SK-N-SH treated with all-trans-retinoic acid at 6 μM for 48 hours (cell line): Measurements from ENCODE around the gene ELMO1.

ENCODE experiments used
- ATAC-seq: fragments of 200-7000 bp; cut with Tn5 transposase; 3 replicates; pipeline ENCODE4 v1.9.1; 2020; ENCODE audit warnings: mild to moderate bottlenecking, moderate library complexity
- ARNTL ChIP-seq: fragments of 450-650 bp; formaldehyde crosslinking; IDR thresholded peaks from 2 replicates; pipeline ENCODE4 v1.5.0; 2020; ENCODE audit warnings: low read depth, mild to moderate bottlenecking, moderate library complexity, borderline replicate concordance
- CREB5 ChIP-seq: fragments of 250-450 bp; sonication (Bioruptor Pico); IDR thresholded peaks from 2 replicates; pipeline ENCODE4 v1.5.1; 2020; ENCODE audit warnings: low read depth, mild to moderate bottlenecking, moderate library complexity
- CSDC2 ChIP-seq: fragments of 250-450 bp; sonication (Bioruptor Pico); IDR thresholded peaks from 2 replicates; pipeline ENCODE4 v1.5.0; 2020; ENCODE audit warnings: mild to moderate bottlenecking, moderate library complexity
- CSRNP3 ChIP-seq: fragments of 250-450 bp; sonication (Bioruptor Pico); IDR thresholded peaks from 2 replicates; pipeline ENCODE4 v1.5.1; 2021; ENCODE audit warnings: mild to moderate bottlenecking, moderate library complexity
- ESRRG ChIP-seq: fragments of 250-450 bp; sonication (Bioruptor Pico); IDR thresholded peaks from 2 replicates; pipeline ENCODE4 v1.6.1; 2021; ENCODE audit warnings: mild to moderate bottlenecking
- GLIS3 ChIP-seq: fragments of 250-450 bp; sonication (Bioruptor Pico); IDR thresholded peaks from 2 replicates; pipeline ENCODE4 v1.5.0; 2020; ENCODE audit warnings: mild to moderate bottlenecking, moderate library complexity
- ISL1 ChIP-seq: fragments of 250-450 bp; sonication (Bioruptor Pico); IDR thresholded peaks from 2 replicates; pipeline ENCODE4 v2.1.2; 2022; ENCODE audit warnings: mild to moderate bottlenecking, moderate library complexity
- OSR1 ChIP-seq: fragments of 250-450 bp; sonication (Bioruptor Pico); IDR thresholded peaks from 2 replicates; pipeline ENCODE4 v1.8.0; 2022; ENCODE audit warnings: moderate library complexity, mild to moderate bottlenecking, inconsistent platforms
- PATZ1 ChIP-seq: fragments of 250-450 bp; sonication (Bioruptor Pico); IDR thresholded peaks from 2 replicates; pipeline ENCODE4 v1.8.0; 2020; ENCODE audit warnings: mild to moderate bottlenecking, moderate library complexity, borderline replicate concordance
- POU6F1 ChIP-seq: fragments of 250-450 bp; sonication (Bioruptor Pico); IDR thresholded peaks from 2 replicates; pipeline ENCODE4 v1.8.0; 2021; ENCODE audit warnings: low read depth, mild to moderate bottlenecking, moderate library complexity, borderline replicate concordance
- PPARA ChIP-seq: fragments of 250-450 bp; sonication (Bioruptor Pico); IDR thresholded peaks from 2 replicates; pipeline ENCODE4 v1.5.0; 2020; ENCODE audit warnings: mild to moderate bottlenecking, borderline replicate concordance
- RARB ChIP-seq: fragments of 250-450 bp; sonication (Bioruptor Pico); IDR thresholded peaks from 2 replicates; pipeline ENCODE4 v1.8.0; 2021; ENCODE audit warnings: mild to moderate bottlenecking, moderate library complexity
- SNAI2 ChIP-seq: fragments of 250-450 bp; sonication (Bioruptor Pico); IDR thresholded peaks from 2 replicates; pipeline ENCODE4 v1.5.0; 2020; ENCODE audit warnings: mild to moderate bottlenecking, moderate library complexity
- TCF4 ChIP-seq: fragments of 250-450 bp; sonication (Bioruptor Pico); IDR thresholded peaks from 2 replicates; pipeline ENCODE4 v1.8.0; 2021; ENCODE audit warnings: mild to moderate bottlenecking, moderate library complexity, borderline replicate concordance
- ZC3H10 ChIP-seq: fragments of 250-450 bp; sonication (Bioruptor Pico); IDR thresholded peaks from 2 replicates; pipeline ENCODE4 v1.5.1; 2021; ENCODE audit warnings: mild to moderate bottlenecking, moderate library complexity
- ZFP3 ChIP-seq: fragments of 250-450 bp; sonication (Bioruptor Pico); IDR thresholded peaks from 2 replicates; pipeline ENCODE4 v1.5.0; 2020; ENCODE audit warnings: mild to moderate bottlenecking, moderate library complexity
- ZFP30 ChIP-seq: fragments of 450-650 bp; formaldehyde crosslinking; IDR thresholded peaks from 2 replicates; pipeline ENCODE4 v1.5.0; 2022; ENCODE audit warnings: mild to moderate bottlenecking, moderate library complexity
- ZNF565 ChIP-seq: fragments of 450-650 bp; formaldehyde crosslinking; conservative IDR thresholded peaks from 2 replicates; pipeline ENCODE4 v1.5.0; 2020; ENCODE audit warnings: low read depth, mild to moderate bottlenecking, moderate library complexity
- ZNF70 ChIP-seq: fragments of 450-650 bp; formaldehyde crosslinking; IDR thresholded peaks from 2 replicates; pipeline ENCODE4 v1.5.0; 2020; ENCODE audit warnings: mild to moderate bottlenecking, moderate library complexity
- ZNF8 ChIP-seq: fragments of 450-650 bp; formaldehyde crosslinking; IDR thresholded peaks from 2 replicates; pipeline ENCODE4 v1.5.0; 2020; ENCODE audit warnings: mild to moderate bottlenecking, moderate library complexity

ELMO1 gene

GRCh38 chr7:37235813-37236212 lies 212.9 kb downstream of the ELMO1 start:
- TF ChIP-seq ISL1 (CRISPR knock-in tag): peak; percentile 9; the same call in 1 of the 2 replicates
- TF ChIP-seq CSDC2 (CRISPR knock-in tag): no peak
- no peak for TF ChIP-seq GLIS3 (CRISPR knock-in tag)
- peak; percentile 36; the same call in 1 of the 2 replicates for TF ChIP-seq TCF4 (CRISPR knock-in tag)
- TF ChIP-seq PATZ1 (CRISPR knock-in tag): no peak
- no peak for ATAC-seq

- ATAC-seq: no peak
- TF ChIP-seq SNAI2 (CRISPR knock-in tag) (0 out of 2 replicates have a peak, but pooled peaks have one; percentile 61), PATZ1 (CRISPR knock-in tag) (no peak), ZFP30 (no peak), POU6F1 (CRISPR knock-in tag) (no peak), ESRRG (CRISPR knock-in tag) (no peak), ZFP3 (CRISPR knock-in tag) (no peak), ARNTL (no peak), PPARA (CRISPR knock-in tag) (no peak)
Observed at GRCh38 chr7:37234928-37235327, 213.7 kb downstream of the ELMO1 start.

GRCh38 chr7:37234334-37234733 lies 214.3 kb downstream of the ELMO1 start:
- ATAC-seq: no peak

More at GRCh38 chr7:37234334-37234733, 214.3 kb downstream of the ELMO1 start:
- TF ChIP-seq GLIS3 (CRISPR knock-in tag) (no peak), TCF4 (CRISPR knock-in tag) (no peak), ESRRG (CRISPR knock-in tag) (no peak), ISL1 (CRISPR knock-in tag) (no peak), PPARA (CRISPR knock-in tag) (no peak), ZNF565 (CRISPR knock-in tag) (no peak), SNAI2 (CRISPR knock-in tag) (no peak), CSRNP3 (no peak), ZC3H10 (CRISPR knock-in tag) (no peak), CSDC2 (CRISPR knock-in tag) (no peak), ZNF8 (no peak), POU6F1 (CRISPR knock-in tag) (no peak), OSR1 (CRISPR knock-in tag) (no peak), RARB (no peak), ZNF70 (no peak), ZFP3 (CRISPR knock-in tag) (no peak), ARNTL (no peak), CREB5 (CRISPR knock-in tag) (no peak)
